CD14-positive monocyte (primary cell): ENCODE measurements around the gene FAM228A. TPM values are rescaled to one million over a fixed set of nuclear protein-coding genes. Genes with fewer than 3 reads are reported as not detected.

Source experiments
- DNase-seq, 3 donors: peaks; one replicate each; pipeline ENCODE4 v3.0.0-alpha.2; 2011 to 2022
- H2AFZ ChIP-seq: 2 replicates; pipeline ENCODE4 v1.6.0; 2012; ENCODE audit warnings: mild to moderate bottlenecking, low read depth, low read length, inconsistent platforms; ENCODE audit not compliant: insufficient read depth, poor library complexity, severe bottlenecking
- H3K27ac ChIP-seq, 2 donors: 1 replicate in 1 of 2; 2 replicates in 1 of 2; pipeline ENCODE4 v1.5.1; 2012 to 2013; ENCODE audit warnings: low read length in 2 of 2, control low read depth in 1 of 2, inconsistent platforms in 1 of 2, low read depth in 1 of 2, mild to moderate bottlenecking in 1 of 2
- H3K27me3 ChIP-seq, 2 donors: one replicate each; pipeline versions ENCODE4 v1.6.0 to v1.6.1; 2011 to 2013; ENCODE audit warnings: low read length in 2 of 2; ENCODE audit not compliant: control insufficient read depth in 2 of 2, insufficient read depth in 2 of 2
- H3K36me3 ChIP-seq, 2 donors: replicated peaks in 1 of 2; 1 replicate in 1 of 2; 2 replicates in 1 of 2; pipeline versions ENCODE4 v1.5.1 to v1.6.1; 2012 to 2013; ENCODE audit warnings: low read length in 2 of 2, control low read depth in 1 of 2, inconsistent platforms in 1 of 2, mild to moderate bottlenecking in 1 of 2; ENCODE audit not compliant: insufficient read depth in 2 of 2, control insufficient read depth in 1 of 2
- H3K4me1 ChIP-seq, 2 donors: 1 replicate in 1 of 2; 2 replicates in 1 of 2; pipeline versions ENCODE4 v1.5.1 to v1.6.1; 2012 to 2013; ENCODE audit warnings: low read length in 2 of 2, control low read depth in 1 of 2, inconsistent platforms in 1 of 2, mild to moderate bottlenecking in 1 of 2, moderate library complexity in 1 of 2; ENCODE audit not compliant: insufficient read depth in 2 of 2, control insufficient read depth in 1 of 2
- H3K4me2 ChIP-seq: replicated peaks from 2 replicates; pipeline ENCODE3; 2012; ENCODE audit warnings: low read length, moderate library complexity, mild to moderate bottlenecking; ENCODE audit not compliant: poor library complexity, severe bottlenecking; ENCODE audit errors: extremely low read depth
- H3K4me3 ChIP-seq, 3 experiments: fragments of 200-600 bp in 1 of 3; sonication (generic) in 1 of 3; replicated peaks in 1 of 3; 1 replicate in 2 of 3; 2 replicates in 1 of 3; pipeline ENCODE4 v1.5.1; 2011 to 2013; ENCODE audit warnings: low read length in 3 of 3, mild to moderate bottlenecking in 3 of 3, control low read depth in 2 of 3, low read depth in 2 of 3, inconsistent platforms in 1 of 3, moderate library complexity in 1 of 3
- H3K79me2 ChIP-seq: 2 replicates; pipeline ENCODE4 v1.6.0; 2012; ENCODE audit warnings: mild to moderate bottlenecking, control low read depth, inconsistent platforms, low read length, moderate library complexity; ENCODE audit not compliant: insufficient read depth
- H3K9ac ChIP-seq: 2 replicates; pipeline ENCODE4 v1.6.0; 2017; ENCODE audit warnings: low read length, mild to moderate bottlenecking; ENCODE audit not compliant: insufficient read depth, poor library complexity, severe bottlenecking
- H3K9me3 ChIP-seq, 2 donors: replicated peaks in 1 of 2; 1 replicate in 1 of 2; 2 replicates in 1 of 2; pipeline versions ENCODE4 v1.5.1 to v1.6.1; 2012 to 2013; ENCODE audit warnings: low read length in 2 of 2, control low read depth in 1 of 2; ENCODE audit not compliant: control insufficient read depth in 1 of 2, insufficient read depth in 1 of 2
- H4K20me1 ChIP-seq: 2 replicates; pipeline ENCODE4 v1.6.0; 2012; ENCODE audit warnings: mild to moderate bottlenecking, low read length, control low read depth, moderate library complexity; ENCODE audit not compliant: insufficient read depth
- H3K27ac Mint-ChIP-seq, 7 donors: one replicate each; pipeline ENCODE4 v1.8.0; 2020; ENCODE audit warnings: mild to moderate bottlenecking in 7 of 7, mixed read lengths in 7 of 7, moderate library complexity in 6 of 7, inconsistent platforms in 2 of 7
- H3K27me3 Mint-ChIP-seq, 3 donors: one replicate each; pipeline ENCODE4 v1.8.0; 2021 to 2022; ENCODE audit warnings: low read depth in 3 of 3, mild to moderate bottlenecking in 3 of 3, mixed read lengths in 3 of 3, moderate library complexity in 3 of 3, inconsistent platforms in 1 of 3
- H3K36me3 Mint-ChIP-seq, 2 donors: one replicate each; pipeline ENCODE4 v1.8.0; 2020; ENCODE audit warnings: mixed read lengths in 2 of 2, inconsistent platforms in 1 of 2, mild to moderate bottlenecking in 1 of 2
- H3K4me1 Mint-ChIP-seq: one replicate; pipeline ENCODE4 v1.8.0; 2020; ENCODE audit warnings: mild to moderate bottlenecking, mixed read lengths
- H3K4me3 Mint-ChIP-seq, 2 donors: one replicate each; pipeline ENCODE4 v1.8.0; 2020; ENCODE audit warnings: mild to moderate bottlenecking in 2 of 2, mixed read lengths in 2 of 2, moderate library complexity in 1 of 2
- H3K9me3 Mint-ChIP-seq, 7 donors: one replicate each; pipeline ENCODE4 v1.8.0; 2020 to 2022; ENCODE audit warnings: mixed read lengths in 7 of 7, mild to moderate bottlenecking in 6 of 7, moderate library complexity in 6 of 7, inconsistent platforms in 2 of 7
- CTCF ChIP-seq: fragments of 200-600 bp; IDR thresholded peaks from one replicate; pipeline ENCODE4 v1.8.0; 2022; ENCODE audit warnings: antibody characterized with exemption, mild to moderate bottlenecking
- WGBS: methylation state at CpG from one replicate; pipeline ENCODE4 v1.1.5; 2013; ENCODE audit warnings: missing lambda C conversion rate; ENCODE audit not compliant: insufficient coverage; 5-methylcytosine and 5-hydroxymethylcytosine counted together
- intact Hi-C, 2 donors: fragments of 100-400 bp; cut with micrococcal nuclease; formaldehyde crosslinking; loops; one replicate each; pipeline versions ENCODE4 v1.15.0 to v1.15.1; 2023
- polyA plus RNA-seq, 3 donors: library from polyadenylated mRNA; depleted of rRNA in 1 of 3; unstranded in 2 of 3; stranded (reverse) in 1 of 3; fragments of 300-500 nt in 2 of 3; fragments of >200 nt in 1 of 3; fragmentation: Illumina TruSeq in 2 of 3; gene quantifications; 1 replicate in 2 of 3; 2 replicates in 1 of 3; pipeline ENCODE4 v1.2.3, GENCODE V29; 2012 to 2021

FAM228A gene
- polyA plus RNA-seq, 3 donors, result 0.09 to 0.17 TPM; not detected in 1

- Histone ChIP-seq H3K27ac (no peak overlapping the region), H3K4me3 (no peak overlapping the region), H2AFZ (no peak overlapping the region), H3K9me3 (no peaks in the 10 kb centered on the region), H3K27me3 (no peaks in the 10 kb centered on the region), H3K4me1 (no peaks in the 10 kb centered on the region), H3K79me2 (no peaks in the 10 kb centered on the region), H4K20me1 (no peaks in the 10 kb centered on the region), H3K4me2 (no peak overlapping the region), H3K9ac (no peak overlapping the region), H3K36me3 (peaks cover 0 to 8% of the 10 kb centered on the region in 2 donors)
- intact Hi-C loops, result no loop called here
- Mint-ChIP-seq H3K9me3 (peaks cover 0 to 3% (median 0%) of the 10 kb centered on the region in 7 donors), H3K36me3 (peaks cover 26 to 37% of the 10 kb centered on the region in 2 donors), H3K27me3 (no peaks in the 10 kb centered on the region), H3K4me1 (peaks cover 4% of the 10 kb centered on the region), H3K4me3 (no peak overlapping the region), H3K27ac (no peak overlapping the region)
- WGBS, result 95% methylated on average over 3 of the region's 4 CpGs
- no peak for DNase-seq
- TF ChIP-seq CTCF, result no peak
These were observed 21.4 kb upstream of the FAM228A start for GRCh38 chr2:24153478-24153877.

- Histone ChIP-seq H3K4me1 (no peaks in the 10 kb centered on the region), H2AFZ (no peak overlapping the region), H4K20me1 (no peaks in the 10 kb centered on the region), H3K9me3 (no peaks in the 10 kb centered on the region), H3K4me3 (no peak overlapping the region), H3K36me3 (peaks cover 0 to 7% of the 10 kb centered on the region in 2 donors), H3K9ac (no peak overlapping the region), H3K27ac (no peak overlapping the region), H3K4me2 (no peak overlapping the region), H3K79me2 (no peaks in the 10 kb centered on the region), H3K27me3 (no peaks in the 10 kb centered on the region)
- TF ChIP-seq CTCF, result no peak
- Mint-ChIP-seq H3K36me3 (peaks cover 19 to 27% of the 10 kb centered on the region in 2 donors), H3K4me3 (no peak overlapping the region), H3K27me3 (peaks cover 0 to 4% (median 2%) of the 10 kb centered on the region in 3 donors), H3K27ac (no peak overlapping the region), H3K4me1 (peaks cover 5% of the 10 kb centered on the region), H3K9me3 (peaks cover 0 to 2% (median 0%) of the 10 kb centered on the region in 7 donors)
- intact Hi-C loops, result no loop called here
- WGBS, result 100% methylated on average over 2 of the region's 5 CpGs
- no peak for DNase-seq
These were observed 16.7 kb upstream of the FAM228A start for GRCh38 chr2:24158131-24158530.
